ENCODE results near the gene SLC1A7.

Gene SLC1A7

GRCh38 chr1:53138991-53139884 lies 3.2 kb downstream of the SLC1A7 start:
- no peak for DNase-seq (ENCODE audit: low read depth)
- no peak for TF ChIP-seq CTCF (conservative IDR thresholded peaks at IDR 0.05; ENCODE audit: control insufficient read depth, insufficient read depth, low read depth, low read length)
- no peak overlapping the region for H3K4me3 ChIP-seq (ENCODE audit: control insufficient read depth, low read depth, low read length)

DNA sequence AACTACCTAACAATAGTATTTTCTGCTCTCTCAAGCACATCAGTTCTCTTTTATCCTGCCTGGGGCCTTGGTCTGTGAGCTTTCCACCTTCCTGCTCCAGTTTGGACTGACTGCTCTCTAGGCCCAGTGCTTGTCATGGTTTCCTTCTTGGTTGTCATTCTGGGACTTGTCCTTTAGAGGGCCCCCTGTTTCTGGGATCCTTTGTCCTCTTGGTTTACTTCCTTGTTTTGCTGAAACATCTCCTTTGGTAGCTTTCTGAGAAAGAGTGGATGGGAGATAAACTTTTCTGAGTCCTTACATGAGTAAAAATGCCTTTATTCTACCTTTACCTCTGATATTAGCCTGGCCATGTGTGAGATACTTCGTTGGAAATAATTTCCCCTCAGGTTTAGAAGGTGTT lies 4.7 kb downstream of the SLC1A7 start:
- DNase-seq (ENCODE audit: low read depth) = peak; percentile 28
- TF ChIP-seq CTCF (conservative IDR thresholded peaks at IDR 0.05; ENCODE audit: control insufficient read depth, insufficient read depth, low read depth, low read length) = peak; percentile 29

DNA sequence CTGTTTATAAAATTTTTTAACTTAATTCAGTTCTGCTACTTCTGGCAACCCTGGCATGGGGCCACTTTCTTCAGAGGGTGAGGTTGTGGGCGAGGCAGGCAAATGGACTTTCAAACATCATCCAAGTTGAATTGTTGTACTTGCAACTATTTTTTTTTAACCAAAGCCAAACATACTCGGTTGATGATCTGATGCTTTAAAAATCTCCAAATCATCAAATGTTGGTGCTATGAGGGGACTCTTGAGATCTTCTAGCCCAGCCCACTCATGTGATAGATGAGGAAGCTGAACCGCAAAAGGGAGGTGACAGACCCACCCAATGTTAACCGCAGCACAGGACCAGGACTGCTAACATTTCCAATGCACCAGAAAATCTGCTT lies 6.7 kb downstream of the SLC1A7 start:
- peak; percentile 90 for DNase-seq (ENCODE audit: low read depth)
- no peak overlapping the region for H3K4me3 ChIP-seq (ENCODE audit: control insufficient read depth, low read depth, low read length)
- no peak for TF ChIP-seq CTCF (conservative IDR thresholded peaks at IDR 0.05; ENCODE audit: control insufficient read depth, insufficient read depth, low read depth, low read length)

More for the DNA sequence above, 4.7 kb downstream of the SLC1A7 start:
- H3K4me3 ChIP-seq (ENCODE audit: control insufficient read depth, low read depth, low read length) = no peak overlapping the region

GRCh38 chr1:53134961-53135734 lies 7.3 kb downstream of the SLC1A7 start:
- no peak for TF ChIP-seq CTCF (conservative IDR thresholded peaks at IDR 0.05; ENCODE audit: control insufficient read depth, insufficient read depth, low read depth, low read length)
- DNase-seq (ENCODE audit: low read depth) = peak; percentile 79
- H3K4me3 ChIP-seq (ENCODE audit: control insufficient read depth, low read depth, low read length) = no peak overlapping the region

DNA sequence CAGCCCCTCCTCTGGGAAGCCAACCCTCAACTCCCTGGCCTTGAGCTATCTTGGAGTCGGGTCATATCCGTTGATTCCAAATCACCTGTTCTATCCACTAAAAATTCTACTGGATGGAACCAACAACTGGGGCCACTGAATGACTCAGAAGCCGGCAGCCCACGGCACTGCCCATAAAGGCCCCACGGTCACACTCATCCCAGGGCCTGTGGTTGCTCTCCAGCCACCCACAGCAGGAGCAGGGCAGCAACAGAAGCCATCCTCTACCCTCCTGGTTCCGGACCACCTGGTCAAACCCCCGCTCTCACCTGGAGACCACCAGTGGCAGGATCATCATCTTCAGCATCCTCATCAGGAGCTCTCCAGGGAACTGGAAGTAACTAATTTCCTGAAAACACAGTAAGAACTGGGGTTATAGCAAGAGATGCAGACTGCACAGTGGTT lies 8.4 kb downstream of the SLC1A7 start:
- TF ChIP-seq CTCF (conservative IDR thresholded peaks at IDR 0.05; ENCODE audit: control insufficient read depth, insufficient read depth, low read depth, low read length) = no peak
- no peak for DNase-seq (ENCODE audit: low read depth)
- no peak overlapping the region for H3K4me3 ChIP-seq (ENCODE audit: control insufficient read depth, low read depth, low read length)

- H3K4me3 ChIP-seq (ENCODE audit: control insufficient read depth, low read depth, low read length) = no peak overlapping the region
- TF ChIP-seq CTCF (conservative IDR thresholded peaks at IDR 0.05; ENCODE audit: control insufficient read depth, insufficient read depth, low read depth, low read length) = no peak
- DNase-seq (ENCODE audit: low read depth) = no peak
Measured at GRCh38 chr1:53133261-53134041, 9.0 kb downstream of the SLC1A7 start.
